ENCODE results near the gene ABCD1. TPM values are rescaled to one million over a fixed set of nuclear protein-coding genes. Genes with fewer than 3 reads are reported as not detected.

ABCD1 gene
- polyA plus RNA-seq, 3 donors = 5.6 to 22.5 (median 5.8) TPM

GRCh38 chrX:153738056-153738605 lies 13.5 kb downstream of the ABCD1 start:
- no peak overlapping the region for H3K4me3 Mint-ChIP-seq
- 100% methylated on average over 11 of the region's 27 CpGs for WGBS (ENCODE audit: insufficient coverage)
- H3K9me3 ChIP-seq (replicated peaks in 1 of 2; ENCODE audit: control insufficient read depth in 1 of 2, insufficient read depth in 1 of 2, low read length in 2 of 2) = no peaks in the 10 kb centered on the region

GRCh38 chrX:153739754-153740486 lies 15.3 kb downstream of the ABCD1 start:
- TF ChIP-seq CTCF (IDR thresholded peaks at IDR 0.05) = no peak
- H3K27ac Mint-ChIP-seq = no peak overlapping the region
- peaks cover 34 to 75% of the 10 kb centered on the region in 2 donors for H3K36me3 Mint-ChIP-seq
- Histone ChIP-seq H3K4me1 (ENCODE audit: control insufficient read depth in 1 of 2, insufficient read depth in 2 of 2, low read length in 2 of 2) (peaks cover 5 to 11% of the 10 kb centered on the region in 2 donors), H3K36me3 (replicated peaks in 1 of 2; ENCODE audit: control insufficient read depth in 1 of 2, insufficient read depth in 2 of 2, low read length in 2 of 2) (peaks cover 39 to 53% of the 10 kb centered on the region in 2 donors), H3K27me3 (ENCODE audit: control insufficient read depth in 2 of 2, insufficient read depth in 2 of 2, low read length in 2 of 2) (no peaks in the 10 kb centered on the region), H4K20me1 (ENCODE audit: insufficient read depth, low read length) (peaks cover 12% of the 10 kb centered on the region), H3K9me3 (replicated peaks in 1 of 2; ENCODE audit: control insufficient read depth in 1 of 2, insufficient read depth in 1 of 2, low read length in 2 of 2) (no peaks in the 10 kb centered on the region), H3K4me3 (replicated peaks in 1 of 3; ENCODE audit: low read depth in 2 of 3, low read length in 3 of 3) (no peak overlapping the region), H3K4me2 (replicated peaks; ENCODE audit: extremely low read depth, low read length, poor library complexity, severe bottlenecking) (no peak overlapping the region), H3K79me2 (ENCODE audit: insufficient read depth, low read length) (no peaks in the 10 kb centered on the region), H2AFZ (ENCODE audit: insufficient read depth, low read depth, low read length, poor library complexity, severe bottlenecking) (no peak overlapping the region), H3K9ac (ENCODE audit: insufficient read depth, low read length, poor library complexity, severe bottlenecking) (no peak overlapping the region), H3K27ac (ENCODE audit: low read depth in 1 of 2, low read length in 2 of 2) (no peak overlapping the region)
- peaks cover 0 to 18% (median 10%) of the 10 kb centered on the region in 3 donors for H3K27me3 Mint-ChIP-seq (ENCODE audit: low read depth in 3 of 3)
- DNase-seq = no peak
- H3K4me3 Mint-ChIP-seq = no peak overlapping the region
- H3K9me3 Mint-ChIP-seq = peaks cover 0 to 5% (median 1%) of the 10 kb centered on the region in 7 donors
- H3K4me1 Mint-ChIP-seq = peaks cover 11% of the 10 kb centered on the region
- WGBS (ENCODE audit: insufficient coverage) = 100% methylated on average over 4 of the region's 29 CpGs
- intact Hi-C loops (cut with micrococcal nuclease) = no loop called here

More at GRCh38 chrX:153738056-153738605, 13.5 kb downstream of the ABCD1 start:
- Histone ChIP-seq H3K27me3 (ENCODE audit: control insufficient read depth in 2 of 2, insufficient read depth in 2 of 2, low read length in 2 of 2) (no peaks in the 10 kb centered on the region), H3K9ac (ENCODE audit: insufficient read depth, low read length, poor library complexity, severe bottlenecking) (no peak overlapping the region), H3K4me2 (replicated peaks; ENCODE audit: extremely low read depth, low read length, poor library complexity, severe bottlenecking) (no peak overlapping the region), H2AFZ (ENCODE audit: insufficient read depth, low read depth, low read length, poor library complexity, severe bottlenecking) (no peak overlapping the region), H3K27ac (ENCODE audit: low read depth in 1 of 2, low read length in 2 of 2) (no peak overlapping the region), H3K36me3 (replicated peaks in 1 of 2; ENCODE audit: control insufficient read depth in 1 of 2, insufficient read depth in 2 of 2, low read length in 2 of 2) (peaks cover 43 to 58% of the 10 kb centered on the region in 2 donors), H3K4me3 (replicated peaks in 1 of 3; ENCODE audit: low read depth in 2 of 3, low read length in 3 of 3) (no peak overlapping the region), H3K4me1 (ENCODE audit: control insufficient read depth in 1 of 2, insufficient read depth in 2 of 2, low read length in 2 of 2) (peaks cover under 1 to 2% of the 10 kb centered on the region in 2 donors), H3K79me2 (ENCODE audit: insufficient read depth, low read length) (peaks cover 5% of the 10 kb centered on the region), H4K20me1 (ENCODE audit: insufficient read depth, low read length) (peaks cover 20% of the 10 kb centered on the region)
- Mint-ChIP-seq H3K4me1 (peaks cover 5% of the 10 kb centered on the region), H3K9me3 (peaks cover 0 to 11% (median 3%) of the 10 kb centered on the region in 7 donors), H3K27me3 (ENCODE audit: low read depth in 3 of 3) (peaks cover 0 to 12% (median 0%) of the 10 kb centered on the region in 3 donors), H3K36me3 (peaks cover 42 to 88% of the 10 kb centered on the region in 2 donors), H3K27ac (no peak overlapping the region)
- intact Hi-C loops (cut with micrococcal nuclease) = no loop called here
- no peak for TF ChIP-seq CTCF (IDR thresholded peaks at IDR 0.05)
- no peak for DNase-seq

All from CD14-positive monocyte (primary cell).